DND-41 (cell line): ENCODE results near the gene TMCC2.

ENCODE experiments used
- CTCF ChIP-seq: IDR thresholded peaks from 2 replicates; pipeline ENCODE4 v1.5.1; 2012; ENCODE audit warnings: borderline replicate concordance, low read length, moderate library complexity, mild to moderate bottlenecking; ENCODE audit not compliant: poor library complexity, severe bottlenecking; ENCODE audit errors: extremely low read depth
- EZH2 ChIP-seq: IDR thresholded peaks from 3 replicates; pipeline ENCODE4 v1.6.1; 2012; ENCODE audit warnings: borderline replicate concordance, low read depth, mild to moderate bottlenecking, moderate library complexity, low read length, inconsistent platforms; ENCODE audit not compliant: severe bottlenecking

- TF ChIP-seq CTCF (no peak), EZH2 (no peak)
These were observed 59.3 kb downstream of the TMCC2 start for GRCh38 chr1:205287076-205287475.
